NOMO-1 treated with DMSO at 0.1 percent for 48 hours (cell line): ENCODE data around the gene MTA2.
A peak's percentile ranks its signal among the peaks of the same experiment; 100 is the strongest.

Experiments
- DNase-seq: peaks from one replicate; lab custom pipeline; 2025; ENCODE audit not compliant: unreplicated experiment; lab: John Stamatoyannopoulos, UW

The MTA2 gene

DNA sequence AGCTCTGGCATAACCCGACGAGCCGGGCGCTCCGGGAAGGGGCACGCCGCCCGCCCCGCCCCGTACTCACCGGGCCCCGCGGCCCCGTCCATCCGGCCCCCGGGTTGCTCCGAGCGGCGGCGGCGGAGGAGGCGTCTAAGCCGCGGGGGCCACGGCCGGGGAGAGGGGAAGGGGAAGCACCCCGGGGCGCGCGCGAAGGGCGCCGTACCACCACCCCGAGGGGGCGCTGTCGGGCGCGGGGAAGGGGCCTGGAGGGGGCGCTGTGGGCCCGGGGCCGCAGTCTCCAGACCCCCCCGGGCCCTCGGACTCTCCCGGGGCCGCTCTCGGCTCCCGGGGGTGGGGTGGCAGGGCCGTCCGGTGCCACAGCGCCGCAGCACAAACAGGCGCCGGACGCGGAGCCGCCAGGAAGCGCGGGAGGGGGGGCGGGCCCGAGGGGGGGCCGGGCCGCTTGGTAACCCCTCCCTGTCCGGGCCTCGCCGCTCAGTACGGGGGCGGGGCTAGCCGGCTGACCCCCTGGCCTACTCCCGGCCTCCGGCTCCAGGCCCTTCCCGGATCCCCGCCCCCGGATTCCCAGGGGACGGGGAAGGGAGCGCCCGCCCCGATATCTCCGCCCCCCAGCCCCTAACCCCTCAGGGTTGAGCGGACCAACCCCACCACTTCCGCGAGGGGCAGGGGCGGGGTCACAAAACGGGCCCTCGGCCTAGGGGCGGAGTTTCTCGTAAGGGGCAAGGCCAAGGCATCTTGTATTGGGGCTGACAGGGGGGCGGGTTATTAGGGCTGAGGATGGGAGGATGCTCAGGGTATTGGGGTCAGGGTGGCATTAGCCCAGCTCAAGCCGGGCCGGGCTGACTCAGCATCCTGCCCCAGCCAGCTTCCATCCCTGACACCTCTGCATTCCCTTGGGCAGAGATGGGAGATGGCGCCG lies 11.0 kb upstream of the MTA2 start, which contains the start of the genes EML3 and ROM1:
Gene EML3 (minus strand): TSS at position 410 of the 925 bp plus-strand sequence. CDS start 318 bp downstream, at position 92.
Gene ROM1 (plus strand): TSS at position 892 of the 925 bp plus-strand sequence. CDS start 25 bp downstream, at position 917.
- DNase-seq, result peak; percentile 62

DNA sequence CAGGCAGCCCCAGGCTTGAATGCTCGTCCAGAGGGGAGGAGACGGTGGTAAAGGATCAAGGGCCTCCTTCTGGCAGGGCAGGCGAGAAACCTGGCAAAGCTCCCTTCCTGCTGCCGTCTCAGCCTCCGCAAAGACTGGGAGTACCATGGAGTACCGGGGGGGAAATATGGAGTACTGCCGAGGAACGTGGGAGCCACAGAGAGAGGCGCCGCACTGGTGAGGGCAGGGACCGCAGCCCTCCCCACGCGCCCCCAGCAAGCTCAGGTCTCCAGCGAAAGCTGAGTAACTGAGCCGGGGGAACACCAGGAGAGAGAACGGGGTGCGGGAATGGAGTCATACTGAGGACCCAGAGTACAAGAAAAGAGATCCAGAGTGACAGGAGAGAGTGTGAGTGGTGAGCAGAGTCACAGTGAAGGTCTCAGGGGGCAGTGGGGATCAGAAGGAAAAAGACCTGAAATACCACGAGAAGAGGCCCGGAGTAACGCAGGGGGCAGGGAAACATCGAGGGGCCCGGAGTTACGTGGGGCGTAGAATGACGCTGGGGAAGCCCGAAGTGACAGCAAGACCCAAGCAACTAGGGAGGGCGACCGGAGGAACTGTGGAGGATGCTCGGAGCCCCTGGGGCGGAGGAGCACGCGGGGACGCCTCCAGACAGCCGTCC lies 10.2 kb upstream of the MTA2 start:
- peak; percentile 34 for DNase-seq

DNA sequence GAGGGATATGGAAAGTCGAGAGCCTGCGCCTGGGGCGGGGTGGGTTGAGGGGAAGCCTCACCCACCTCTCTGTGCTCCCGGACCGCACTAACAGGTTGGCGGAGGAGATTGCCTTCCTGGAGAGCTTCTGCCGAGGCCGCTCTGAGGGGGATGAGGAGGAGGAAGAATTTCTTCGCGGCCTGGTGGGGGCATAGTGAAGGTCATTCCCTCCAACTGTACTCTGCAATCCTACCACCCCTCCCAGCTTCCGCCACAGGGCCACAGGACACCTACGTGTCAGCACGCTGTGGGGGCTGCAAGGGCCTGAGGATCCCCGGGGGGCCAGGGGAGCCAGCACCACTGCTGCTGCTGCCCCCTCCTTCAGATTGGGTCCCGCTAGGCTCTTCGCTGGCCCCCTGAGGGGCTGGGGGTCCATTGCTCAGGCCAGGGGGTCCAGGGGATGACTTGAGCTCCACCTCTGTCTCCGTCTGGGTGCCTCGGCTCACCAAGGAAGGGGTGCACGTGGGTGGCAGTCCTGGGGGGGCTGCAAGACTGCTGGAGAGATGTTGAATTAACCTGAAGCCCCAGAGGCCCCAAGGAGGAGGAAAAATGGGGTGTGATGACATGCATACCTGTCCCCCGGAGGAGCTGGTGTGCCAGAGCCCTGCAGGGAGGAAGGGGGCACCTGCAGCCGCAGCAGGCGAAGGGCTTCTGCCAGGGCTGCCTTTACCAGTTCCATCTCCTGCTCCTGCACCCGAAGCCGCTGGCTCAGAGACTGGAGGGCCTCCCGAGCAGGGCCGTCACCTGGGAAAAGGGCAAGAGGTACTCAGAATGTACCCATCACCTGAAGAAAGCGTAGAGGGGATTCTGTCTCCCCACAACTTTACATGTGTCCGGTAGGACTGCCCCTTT lies 9.4 kb upstream of the MTA2 start:
- DNase-seq, result no peak

DNA sequence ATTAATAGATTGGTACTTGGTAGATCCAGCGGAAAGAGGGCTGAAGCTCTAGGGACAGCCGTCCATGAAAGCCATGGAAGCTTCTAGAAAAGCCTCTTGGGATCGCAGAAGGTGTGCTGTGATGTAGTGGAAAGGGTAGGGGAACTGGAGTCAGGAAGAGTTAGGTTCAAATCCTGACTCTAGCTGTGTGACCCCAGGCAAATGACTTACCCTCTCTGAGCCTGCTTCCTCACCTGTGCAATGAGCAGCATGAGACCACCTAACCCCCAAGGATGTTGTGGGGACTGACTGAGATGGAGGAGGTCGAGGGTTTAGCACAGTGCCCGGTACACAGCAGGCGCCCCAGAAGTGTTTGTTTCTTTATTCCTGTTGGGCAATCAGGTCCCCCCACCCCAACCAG lies 8.7 kb upstream of the MTA2 start:
- no peak for DNase-seq

DNA sequence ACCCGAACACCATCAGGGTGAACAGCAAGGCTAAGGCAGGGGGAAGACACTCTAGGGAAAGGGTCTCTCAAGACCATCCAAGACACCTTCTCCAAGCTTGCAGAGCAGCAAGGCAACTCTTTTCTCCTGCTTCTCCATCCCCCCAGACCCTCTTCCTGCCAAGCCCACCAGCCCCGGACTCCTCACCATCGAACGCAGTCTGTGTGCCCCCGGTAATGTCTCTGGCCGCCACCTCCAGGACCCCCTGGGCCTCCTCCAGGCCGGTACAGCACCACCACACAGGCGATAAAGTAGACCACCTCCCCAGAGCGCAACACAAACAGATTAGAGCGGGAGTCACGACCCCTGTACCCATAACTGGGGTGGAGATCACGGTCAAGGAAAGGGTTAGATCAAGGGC lies 7.1 kb upstream of the MTA2 start:
- no peak for DNase-seq

DNA sequence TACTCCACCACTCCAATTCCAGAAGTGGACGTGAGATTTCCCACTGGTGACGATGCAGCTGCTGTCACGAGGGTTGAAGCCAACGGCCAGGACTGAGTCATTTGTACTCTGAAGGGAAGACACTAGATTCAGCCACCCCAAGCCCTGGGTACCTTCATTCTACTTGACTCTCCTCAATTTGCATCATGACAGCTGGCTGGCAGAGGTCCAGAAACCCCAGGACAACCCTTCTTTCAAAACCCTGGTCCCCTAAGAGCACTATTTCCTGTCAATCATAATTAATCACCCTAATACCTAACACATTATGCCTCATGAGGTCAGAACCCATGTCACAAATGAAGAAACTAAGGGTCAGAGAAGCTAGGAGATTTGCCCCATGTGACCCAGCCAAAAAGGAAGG lies 6.0 kb upstream of the MTA2 start:
- no peak for DNase-seq

DNA sequence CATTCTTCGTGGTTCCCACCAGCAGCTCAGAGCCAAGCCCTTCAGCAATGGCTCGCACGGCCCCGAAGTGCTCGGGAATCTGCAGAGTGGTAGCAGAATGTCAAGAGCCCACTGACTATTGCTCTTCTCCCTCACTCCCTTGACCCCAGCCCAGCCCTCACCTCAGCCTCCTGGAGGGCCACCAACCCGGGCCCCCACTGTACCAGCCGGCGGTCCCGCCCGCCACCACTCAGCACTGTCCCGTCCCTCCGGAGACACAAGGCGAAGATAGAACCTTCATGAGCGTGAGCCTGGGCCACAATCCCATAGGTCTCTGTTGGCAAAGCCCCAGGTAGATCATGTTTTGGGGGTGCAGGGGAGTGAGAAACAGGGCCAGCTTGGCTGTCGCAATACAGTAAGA lies 4.2 kb upstream of the MTA2 start:
- no peak for DNase-seq

DNA sequence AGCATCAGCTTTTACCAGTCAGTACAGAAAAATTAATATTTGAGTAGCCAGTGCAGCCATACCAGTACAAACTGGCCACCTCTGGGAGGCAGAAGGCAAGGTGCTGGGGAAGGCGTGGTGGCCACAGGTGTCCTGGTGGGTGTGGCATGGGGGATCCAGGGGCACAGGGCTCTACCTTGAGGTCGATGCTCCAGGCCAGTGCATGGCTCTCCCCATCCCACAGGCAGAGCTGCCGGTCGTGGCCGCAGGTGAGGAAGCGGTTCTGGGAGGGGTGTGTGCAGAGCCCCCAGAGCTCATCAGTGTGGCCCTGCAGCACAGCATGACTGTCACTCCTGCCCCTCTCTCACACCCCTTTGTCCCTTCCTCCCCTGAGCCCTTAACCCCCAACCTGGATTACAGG lies 3.8 kb upstream of the MTA2 start:
- DNase-seq, result no peak

DNA sequence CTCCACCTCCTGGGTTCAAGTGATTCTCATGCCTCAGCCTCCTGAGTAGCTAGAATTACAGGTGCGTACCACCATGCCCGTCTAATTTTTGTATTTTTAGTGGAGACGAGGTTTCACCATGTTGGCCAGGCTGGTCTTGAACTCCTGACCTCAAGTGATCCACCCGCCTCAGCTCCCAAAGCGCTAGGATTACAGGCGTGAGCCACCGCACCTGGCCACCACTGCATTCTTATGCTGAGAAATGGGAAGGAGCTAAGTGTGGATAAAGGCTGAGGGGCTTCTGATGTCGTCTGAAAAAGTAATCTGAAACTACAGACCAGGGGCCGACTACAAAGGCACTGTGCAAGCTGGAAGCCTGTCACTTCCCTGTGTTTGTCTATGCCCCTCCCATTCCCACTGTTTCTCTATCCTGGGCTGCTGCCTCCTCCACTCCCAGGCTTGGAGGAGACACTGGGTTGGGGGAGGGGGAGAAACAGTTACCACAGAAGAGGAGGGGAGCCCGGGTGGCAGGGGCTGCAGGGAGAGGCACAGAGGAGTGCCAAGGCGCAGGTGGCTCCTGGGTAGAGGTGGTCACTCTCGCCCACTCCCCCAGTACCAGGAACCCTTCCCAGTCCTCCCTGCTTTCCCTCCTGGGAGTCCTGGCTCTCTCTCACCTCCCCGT lies 2.9 kb upstream of the MTA2 start:
- no peak for DNase-seq

DNA sequence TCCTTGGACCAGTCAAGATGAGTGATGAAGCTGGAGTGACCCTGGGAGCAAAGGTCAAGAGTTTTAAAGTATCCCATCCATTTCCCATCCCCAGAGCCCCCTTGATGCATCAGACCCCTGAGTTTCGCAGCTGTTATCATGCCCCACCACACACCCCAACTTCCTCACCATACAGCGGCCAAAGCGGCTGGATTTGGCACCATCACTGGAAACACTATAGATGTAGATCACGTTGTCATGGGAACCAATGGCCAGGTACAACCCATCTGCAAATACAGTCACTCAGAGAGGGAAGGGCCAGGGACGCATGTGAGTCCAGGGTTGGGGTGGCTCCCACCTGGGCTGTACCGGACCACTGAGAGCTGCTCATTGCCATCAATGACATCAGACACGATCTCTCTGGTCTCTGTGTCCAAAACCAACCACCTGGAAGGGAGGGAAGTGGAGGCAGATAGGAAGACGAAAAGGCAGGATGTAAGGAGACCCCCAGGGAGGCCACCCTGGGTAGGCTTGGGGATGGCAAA lies 2.2 kb upstream of the MTA2 start:
- no peak for DNase-seq

DNA sequence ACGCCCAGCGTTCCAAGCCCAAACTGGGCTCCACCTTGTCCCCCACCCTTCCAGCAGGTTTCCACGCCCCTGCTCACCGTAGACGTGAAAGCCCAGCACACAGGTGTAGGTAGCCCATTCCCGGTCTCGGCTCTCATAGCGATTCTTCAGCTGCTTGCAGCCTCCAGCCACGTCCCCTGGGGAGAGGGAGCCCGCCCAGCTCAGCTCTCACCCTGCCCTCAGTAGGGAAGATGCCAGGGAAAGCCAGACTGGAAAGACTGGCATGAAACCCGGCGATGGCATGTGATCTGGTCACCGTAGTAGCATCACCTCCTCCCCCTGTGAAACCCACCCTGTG lies 1.4 kb upstream of the MTA2 start:
- no peak for DNase-seq

DNA sequence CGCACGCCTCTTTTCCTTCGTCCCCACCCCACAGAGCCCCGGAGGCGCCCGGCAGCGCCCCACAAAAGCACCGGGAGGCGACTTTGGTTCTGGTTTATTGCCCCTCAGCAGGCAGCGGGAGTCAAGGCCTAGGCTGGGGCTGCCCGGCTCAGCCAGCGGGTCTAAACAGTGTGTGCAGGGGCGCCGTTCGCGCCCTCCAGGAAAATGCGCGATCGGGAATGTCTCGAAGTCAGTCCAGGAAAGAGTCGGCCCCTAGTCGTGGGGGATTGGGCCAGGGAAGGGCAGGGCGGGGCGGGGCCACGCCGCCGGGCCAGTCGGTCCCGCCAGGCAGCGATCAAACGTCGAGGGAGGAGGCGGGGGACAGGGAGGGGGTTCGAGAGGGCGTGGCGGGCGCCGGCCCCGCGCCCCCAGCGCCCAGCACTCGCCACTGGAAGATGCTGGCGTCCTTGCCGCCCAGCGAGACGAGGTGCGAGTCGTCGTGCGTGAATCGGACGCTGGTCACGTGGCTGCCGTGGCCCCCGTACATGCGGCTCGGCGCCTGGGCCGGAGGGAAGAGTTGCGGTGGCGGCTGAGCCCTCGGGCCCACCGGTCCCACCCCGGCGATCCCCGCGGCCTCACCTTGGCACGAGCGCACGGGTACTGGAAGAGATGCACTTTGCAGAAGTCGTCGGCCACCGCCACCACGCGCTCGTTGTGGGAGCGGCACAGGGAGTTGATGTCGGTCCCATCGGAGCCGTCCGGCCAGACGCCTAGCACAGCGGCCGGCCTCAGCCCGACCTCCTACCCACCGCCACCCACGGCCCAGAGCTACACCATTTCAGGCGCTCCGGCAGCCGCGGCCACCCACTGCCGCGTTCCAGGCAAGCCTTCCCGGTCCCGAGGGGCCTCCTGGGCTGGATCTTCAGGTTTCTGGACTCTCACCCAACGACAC lies 741 bp upstream of the MTA2 start:
- DNase-seq, result peak; percentile 52

DNA sequence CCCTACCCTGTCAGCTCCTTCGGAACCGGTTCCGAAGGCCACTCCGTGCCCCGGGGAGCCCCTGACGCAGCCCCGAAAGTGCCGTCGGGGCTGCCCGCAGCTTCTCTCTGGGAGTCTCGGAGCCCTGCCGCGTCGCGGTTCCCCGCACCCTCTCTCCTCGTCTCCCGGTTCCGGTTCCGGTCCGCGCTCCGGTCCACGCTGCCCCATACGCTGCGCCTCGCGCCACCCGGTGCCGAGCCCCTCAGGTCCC lies 618 bp downstream of the MTA2 start:
- no peak for DNase-seq

DNA sequence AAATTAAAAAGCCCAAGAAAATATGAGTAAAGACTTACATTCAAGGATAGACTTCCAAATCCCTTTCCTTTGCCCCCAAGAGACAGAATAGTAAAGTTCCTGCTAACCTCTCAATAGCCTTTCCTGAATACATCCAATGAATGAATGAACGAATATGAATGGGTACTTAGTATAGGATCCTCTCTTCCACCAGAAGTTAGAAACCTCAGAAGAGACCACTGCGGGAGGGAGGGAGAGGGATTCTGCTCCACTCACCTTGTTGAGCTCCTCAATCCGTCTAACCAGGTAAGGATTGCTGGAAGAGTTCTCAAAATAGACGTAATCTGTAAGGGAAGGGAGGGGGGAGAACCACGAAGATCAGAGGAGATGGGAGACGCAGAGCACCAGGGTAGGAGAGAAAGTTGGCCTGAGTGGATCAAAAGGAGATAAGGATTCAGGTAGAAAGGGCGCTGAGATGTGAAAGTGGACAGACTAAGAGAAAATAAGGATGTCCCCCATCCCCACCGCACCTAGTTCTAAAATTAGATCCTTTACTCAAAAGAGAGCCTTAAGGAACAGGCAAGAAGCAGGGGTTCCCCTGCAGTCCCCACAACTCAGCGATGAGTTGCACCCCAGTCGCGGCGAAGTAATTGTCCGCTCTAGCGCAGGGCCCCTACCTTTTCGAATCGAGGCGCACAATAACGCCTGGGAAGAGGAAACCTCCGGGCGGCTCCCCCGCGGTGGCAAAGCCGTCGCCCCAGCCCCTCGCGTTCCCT lies 1.1 kb downstream of the MTA2 start:
- no peak for DNase-seq

DNA sequence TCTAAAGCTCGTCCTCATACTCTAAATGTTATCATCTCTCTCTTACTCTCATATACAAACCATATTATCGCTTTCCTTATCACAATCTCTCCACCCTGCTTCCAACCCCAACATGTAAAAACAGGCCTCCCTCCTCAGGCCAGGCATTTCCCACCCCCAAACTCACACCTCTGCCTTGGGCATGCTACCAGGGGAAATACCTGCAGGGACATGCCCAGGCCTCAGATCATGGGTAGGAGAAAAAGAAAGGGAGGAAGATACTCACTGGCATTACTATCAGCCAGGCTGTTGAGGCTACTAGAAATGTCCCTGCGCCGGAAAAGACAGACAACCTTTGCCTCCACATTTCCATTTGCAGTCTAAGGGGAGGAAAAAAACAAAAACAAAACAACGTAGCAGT lies 1.8 kb downstream of the MTA2 start:
- no peak for DNase-seq

DNA sequence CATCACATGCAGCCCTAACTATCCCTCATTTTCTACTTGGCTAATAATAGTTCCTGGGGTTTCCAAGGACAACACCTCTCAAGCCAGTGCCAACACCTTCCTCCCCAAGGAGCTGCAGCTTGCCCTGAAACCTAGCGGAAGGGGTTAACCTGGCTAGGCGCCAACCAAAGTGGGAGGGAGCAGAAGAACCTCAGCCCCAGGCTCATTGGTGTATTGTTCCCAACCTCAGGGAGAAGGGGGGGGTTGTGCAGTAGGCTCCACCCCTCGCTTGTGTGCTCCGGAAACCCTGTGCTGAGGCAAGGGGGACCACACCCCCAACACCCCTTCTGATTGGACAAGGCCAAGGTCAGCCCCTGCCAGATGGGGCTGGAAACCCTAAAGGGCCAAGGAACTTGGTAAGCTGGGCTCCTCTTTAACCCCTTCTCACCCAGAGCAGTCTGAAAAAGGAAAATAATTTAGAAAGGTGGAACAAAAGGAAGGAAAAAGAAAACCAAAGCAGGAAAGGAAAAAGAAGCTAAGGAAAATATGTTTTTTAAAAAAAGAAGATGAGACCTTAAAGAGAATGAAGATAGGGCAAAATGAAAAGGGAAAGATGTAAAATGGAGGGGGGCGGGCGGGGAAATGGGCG lies 2.5 kb downstream of the MTA2 start:
- DNase-seq, result peak; percentile 96

DNA sequence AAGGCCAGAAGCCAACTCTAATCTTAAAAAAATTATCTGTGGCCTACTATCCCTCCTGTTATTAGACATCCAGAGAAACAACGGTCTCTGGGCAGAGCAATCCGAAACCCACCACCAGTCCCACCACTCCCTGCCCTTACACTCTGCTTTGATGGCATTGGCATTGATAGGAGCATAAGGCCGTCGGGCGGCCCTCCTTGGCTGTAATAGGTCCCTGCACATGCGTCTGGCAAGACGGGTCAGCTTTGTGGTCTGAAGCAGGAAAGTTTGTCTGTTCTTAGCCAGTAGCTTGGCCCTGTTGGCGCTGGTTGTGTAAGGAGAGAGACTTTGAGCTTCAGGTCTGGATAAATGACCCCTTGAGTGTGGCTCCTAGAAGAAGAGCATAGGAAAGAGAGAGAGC lies 6.5 kb downstream of the MTA2 start:
- no peak for DNase-seq

DNA sequence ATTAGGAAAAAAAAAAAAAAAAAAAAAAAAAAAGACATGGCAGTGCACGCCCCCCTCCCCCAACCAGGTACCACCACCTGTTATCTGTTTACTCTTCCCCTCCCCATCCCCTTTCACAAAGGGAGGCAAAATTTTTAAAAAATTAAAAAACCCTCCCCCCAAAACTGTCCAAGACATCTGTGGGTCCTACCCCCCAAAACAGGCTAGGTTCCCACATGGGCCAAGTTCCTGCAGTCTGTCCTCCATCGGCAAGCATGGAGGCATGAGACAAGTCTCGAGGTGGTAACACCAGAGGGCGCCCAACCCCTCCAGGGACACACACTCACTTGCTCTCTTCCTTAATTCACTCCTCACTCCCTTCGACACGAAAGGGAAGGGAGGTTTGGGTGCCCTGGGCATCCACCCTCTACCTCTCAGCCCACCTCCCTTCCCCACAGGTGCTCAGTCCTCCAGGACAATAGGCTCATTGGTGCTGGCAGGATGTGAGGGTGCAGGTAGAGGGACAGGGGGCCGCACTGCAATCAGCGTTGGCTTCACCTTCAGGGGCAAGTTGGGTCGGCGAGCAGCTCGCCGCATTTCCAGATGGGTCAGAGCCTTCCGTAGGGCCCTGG lies 8.1 kb downstream of the MTA2 start:
- peak; percentile 83 for DNase-seq
